Liver (tissue), 9 donors: ENCODE results near the gene LGALS14. TPM values are rescaled to one million over a fixed set of nuclear protein-coding genes. Genes with fewer than 3 reads are reported as not detected.

ENCODE experiments used
- DNase-seq: peaks from one replicate; pipeline ENCODE4 v3.0.0-alpha.2; 2017; ENCODE audit warnings: low spot score
- H3K27ac ChIP-seq, 2 donors: one replicate each; pipeline ENCODE4 v1.7.0; 2013; ENCODE audit warnings: inconsistent platforms in 2 of 2, low read length in 2 of 2, control low read depth in 1 of 2, low read depth in 1 of 2, mild to moderate bottlenecking in 1 of 2
- H3K27me3 ChIP-seq, 4 donors: one replicate each; pipeline versions ENCODE4 v1.6.1 to v1.7.0; 2013; ENCODE audit warnings: low read length in 3 of 4, inconsistent platforms in 1 of 4, mild to moderate bottlenecking in 1 of 4, moderate library complexity in 1 of 4; ENCODE audit not compliant: control insufficient read depth in 4 of 4, insufficient read depth in 4 of 4
- H3K36me3 ChIP-seq, 4 donors: one replicate each; pipeline versions ENCODE4 v1.6.1 to v1.7.0; 2013; ENCODE audit warnings: low read length in 3 of 4, mild to moderate bottlenecking in 3 of 4, low read depth in 1 of 4, moderate library complexity in 1 of 4; ENCODE audit not compliant: control insufficient read depth in 4 of 4, insufficient read depth in 3 of 4
- H3K4me1 ChIP-seq, 4 donors: one replicate each; pipeline versions ENCODE4 v1.6.1 to v1.7.0; 2013; ENCODE audit warnings: low read length in 3 of 4, mild to moderate bottlenecking in 3 of 4, moderate library complexity in 1 of 4; ENCODE audit not compliant: control insufficient read depth in 4 of 4, insufficient read depth in 4 of 4
- H3K4me3 ChIP-seq, 3 donors: one replicate each; pipeline versions ENCODE4 v1.6.1 to v1.7.0; 2013; ENCODE audit warnings: low read length in 3 of 3, control low read depth in 1 of 3, low read depth in 1 of 3, mild to moderate bottlenecking in 1 of 3
- H3K9ac ChIP-seq, 2 donors: one replicate each; pipeline ENCODE4 v1.7.0; 2013; ENCODE audit warnings: low read length in 2 of 2, mild to moderate bottlenecking in 2 of 2, moderate library complexity in 2 of 2, control low read depth in 1 of 2, low read depth in 1 of 2
- H3K9me3 ChIP-seq, 4 donors: one replicate each; pipeline versions ENCODE4 v1.6.1 to v1.7.0; 2013; ENCODE audit warnings: low read length in 3 of 4; ENCODE audit not compliant: control insufficient read depth in 4 of 4
- ATF3 ChIP-seq: IDR thresholded peaks from 2 replicates; pipeline ENCODE4 v1.6.1; 2016; ENCODE audit warnings: antibody characterized with exemption
- CTCF ChIP-seq: fragments of 150-350 bp; IDR thresholded peaks from 2 replicates; pipeline ENCODE4 v1.5.1; 2017; ENCODE audit warnings: improper control_type of control experiment, low read depth, low read length; ENCODE audit not compliant: missing input control
- EGR1 ChIP-seq, 2 donors: IDR thresholded peaks; 2 replicates each; pipeline ENCODE4 v1.6.1; 2016 to 2018; ENCODE audit warnings: antibody characterized with exemption in 2 of 2, low read depth in 2 of 2
- FOXA1 ChIP-seq: IDR thresholded peaks from 2 replicates; pipeline ENCODE4 v1.6.1; 2016; ENCODE audit warnings: antibody characterized with exemption
- FOXA2 ChIP-seq: IDR thresholded peaks from 2 replicates; pipeline ENCODE4 v1.6.1; 2016; ENCODE audit warnings: antibody characterized with exemption
- GABPA ChIP-seq, 2 donors: IDR thresholded peaks in 1 of 2; conservative IDR thresholded peaks in 1 of 2; 2 replicates each; pipeline ENCODE4 v1.6.1; 2016; ENCODE audit warnings: antibody characterized with exemption in 2 of 2, mild to moderate bottlenecking in 1 of 2, moderate library complexity in 1 of 2
- HNF4A ChIP-seq, 2 donors: conservative IDR thresholded peaks; 2 replicates each; pipeline ENCODE4 v1.6.1; 2016; ENCODE audit warnings: antibody characterized with exemption in 2 of 2, mild to moderate bottlenecking in 2 of 2
- HNF4G ChIP-seq: IDR thresholded peaks from 2 replicates; pipeline ENCODE4 v1.6.1; 2016; ENCODE audit warnings: antibody characterized with exemption
- JUND ChIP-seq, 2 donors: IDR thresholded peaks; 2 replicates each; pipeline ENCODE4 v1.6.1; 2016; ENCODE audit warnings: antibody characterized with exemption in 2 of 2
- NR2F2 ChIP-seq: IDR thresholded peaks from 2 replicates; pipeline ENCODE4 v1.6.1; 2016; ENCODE audit warnings: antibody characterized with exemption
- RAD21 ChIP-seq, 2 donors: IDR thresholded peaks; 2 replicates each; pipeline ENCODE4 v1.6.1; 2016; ENCODE audit warnings: antibody characterized with exemption in 2 of 2, mild to moderate bottlenecking in 2 of 2
- RXRA ChIP-seq, 2 donors: IDR thresholded peaks; 2 replicates each; pipeline ENCODE4 v1.6.1; 2017 to 2018; ENCODE audit warnings: antibody characterized with exemption in 2 of 2, mild to moderate bottlenecking in 1 of 2
- SP1 ChIP-seq: IDR thresholded peaks from 2 replicates; pipeline ENCODE4 v1.6.1; 2018; ENCODE audit warnings: antibody characterized with exemption, mild to moderate bottlenecking
- TAF1 ChIP-seq: conservative IDR thresholded peaks from 2 replicates; pipeline ENCODE4 v1.6.1; 2016; ENCODE audit warnings: antibody characterized with exemption, mild to moderate bottlenecking
- YY1 ChIP-seq: IDR thresholded peaks from 2 replicates; pipeline ENCODE4 v1.6.1; 2016; ENCODE audit warnings: antibody characterized with exemption, mild to moderate bottlenecking
- ZBTB33 ChIP-seq: IDR thresholded peaks from 2 replicates; pipeline ENCODE4 v1.6.1; 2016; ENCODE audit warnings: antibody characterized with exemption
- WGBS: extraction: QIAGEN DNeasy Blood & Tissue Kit; methylation state at CpG from one replicate; pipeline ENCODE4 v1.1.7; 2013; 5-methylcytosine and 5-hydroxymethylcytosine counted together
- polyA plus RNA-seq, 2 donors: library from polyadenylated mRNA; stranded (reverse) in 1 of 2; unstranded in 1 of 2; fragments of 200-250 nt in 1 of 2; fragments of >200 nt in 1 of 2; fragmentation: Nextera tagmentation in 1 of 2; extraction: Ambion mirVana in 1 of 2; gene quantifications; one replicate each; pipeline versions ENCODE4 v1.2.1 to v1.2.3, GENCODE V29; 2013 to 2015
- total RNA-seq, 2 donors: library from RNA; depleted of rRNA; stranded (reverse); fragments of >200 nt; gene quantifications; one replicate each; pipeline ENCODE4 v1.2.3, GENCODE V29; 2014
- TF ChIP-seq, protein P1 (sequence below): IDR thresholded peaks from 2 replicates; pipeline ENCODE4 v1.6.1; 2016; ENCODE audit warnings: antibody characterized with exemption, mild to moderate bottlenecking
- TF ChIP-seq, protein P2 (sequence below): IDR thresholded peaks from 2 replicates; pipeline ENCODE4 v1.6.1; 2016; ENCODE audit warnings: antibody characterized with exemption
- donor health status: healthy.
- donor health status: healthy.
- donor health status: healthy.
- donor health status: healthy.
- donor health status: healthy.

Gene LGALS14
- total and polyA plus RNA-seq, 4 donors: not detected

DNA sequence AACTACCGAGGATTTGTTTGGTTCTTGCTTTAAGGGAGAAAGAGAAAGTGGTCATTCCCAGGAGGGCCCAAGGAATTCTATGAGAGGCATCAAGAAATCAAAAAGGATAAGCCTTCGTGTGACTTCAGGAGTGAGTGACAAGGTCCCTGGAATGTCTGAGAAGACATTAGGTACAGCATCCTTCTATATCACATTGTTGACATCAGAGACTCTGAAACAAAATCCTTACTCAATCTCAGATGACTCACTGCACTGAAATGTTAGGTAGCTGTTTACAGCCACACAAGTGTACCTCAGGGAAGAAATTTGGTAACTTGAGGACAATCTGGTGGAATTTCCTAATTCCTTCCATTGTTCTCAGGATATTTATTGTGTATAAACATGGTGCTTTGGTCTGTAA is 7.9 kb upstream of the LGALS14 start:
- Histone ChIP-seq H3K9ac (no peak overlapping the region), H3K4me1 (no peaks in the 10 kb centered on the region), H3K27ac (no peak overlapping the region), H3K27me3 (peaks cover 0 to 9% (median under 1%) of the 10 kb centered on the region in 4 donors), H3K9me3 (no peaks in the 10 kb centered on the region), H3K36me3 (no peaks in the 10 kb centered on the region), H3K4me3 (no peak overlapping the region)
- WGBS: 69% methylated on average over 2 of the region's 2 CpGs
- no peak for DNase-seq
- no peak for TF ChIP-seq YY1
- no peak for TF ChIP-seq HNF4A (conservative IDR thresholded peaks at IDR 0.05)
- no peak for TF ChIP-seq TAF1
- no peak for TF ChIP-seq RXRA (IDR thresholded peaks at IDR 0.05)
- TF ChIP-seq SP1: no peak
- TF ChIP-seq GABPA (IDR thresholded peaks at IDR 0.05 in 1 of 2, conservative IDR thresholded peaks at IDR 0.05 in 1 of 2): no peak
- TF ChIP-seq ZBTB33: no peak
- no peak for TF ChIP-seq JUND (IDR thresholded peaks at IDR 0.05)
- no peak for TF ChIP-seq EGR1 (IDR thresholded peaks at IDR 0.05; ENCODE audit: low read depth in 2 of 2)
- TF ChIP-seq ATF3: no peak
- TF ChIP-seq HNF4G: no peak
- no peak for TF ChIP-seq FOXA2
- TF ChIP-seq FOXA1: no peak
- no peak for TF ChIP-seq CTCF
- TF ChIP-seq, protein P1, sequence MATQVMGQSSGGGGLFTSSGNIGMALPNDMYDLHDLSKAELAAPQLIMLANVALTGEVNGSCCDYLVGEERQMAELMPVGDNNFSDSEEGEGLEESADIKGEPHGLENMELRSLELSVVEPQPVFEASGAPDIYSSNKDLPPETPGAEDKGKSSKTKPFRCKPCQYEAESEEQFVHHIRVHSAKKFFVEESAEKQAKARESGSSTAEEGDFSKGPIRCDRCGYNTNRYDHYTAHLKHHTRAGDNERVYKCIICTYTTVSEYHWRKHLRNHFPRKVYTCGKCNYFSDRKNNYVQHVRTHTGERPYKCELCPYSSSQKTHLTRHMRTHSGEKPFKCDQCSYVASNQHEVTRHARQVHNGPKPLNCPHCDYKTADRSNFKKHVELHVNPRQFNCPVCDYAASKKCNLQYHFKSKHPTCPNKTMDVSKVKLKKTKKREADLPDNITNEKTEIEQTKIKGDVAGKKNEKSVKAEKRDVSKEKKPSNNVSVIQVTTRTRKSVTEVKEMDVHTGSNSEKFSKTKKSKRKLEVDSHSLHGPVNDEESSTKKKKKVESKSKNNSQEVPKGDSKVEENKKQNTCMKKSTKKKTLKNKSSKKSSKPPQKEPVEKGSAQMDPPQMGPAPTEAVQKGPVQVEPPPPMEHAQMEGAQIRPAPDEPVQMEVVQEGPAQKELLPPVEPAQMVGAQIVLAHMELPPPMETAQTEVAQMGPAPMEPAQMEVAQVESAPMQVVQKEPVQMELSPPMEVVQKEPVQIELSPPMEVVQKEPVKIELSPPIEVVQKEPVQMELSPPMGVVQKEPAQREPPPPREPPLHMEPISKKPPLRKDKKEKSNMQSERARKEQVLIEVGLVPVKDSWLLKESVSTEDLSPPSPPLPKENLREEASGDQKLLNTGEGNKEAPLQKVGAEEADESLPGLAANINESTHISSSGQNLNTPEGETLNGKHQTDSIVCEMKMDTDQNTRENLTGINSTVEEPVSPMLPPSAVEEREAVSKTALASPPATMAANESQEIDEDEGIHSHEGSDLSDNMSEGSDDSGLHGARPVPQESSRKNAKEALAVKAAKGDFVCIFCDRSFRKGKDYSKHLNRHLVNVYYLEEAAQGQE: no peak
- TF ChIP-seq, protein P2, sequence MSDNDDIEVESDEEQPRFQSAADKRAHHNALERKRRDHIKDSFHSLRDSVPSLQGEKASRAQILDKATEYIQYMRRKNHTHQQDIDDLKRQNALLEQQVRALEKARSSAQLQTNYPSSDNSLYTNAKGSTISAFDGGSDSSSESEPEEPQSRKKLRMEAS: no peak
- TF ChIP-seq RAD21 (IDR thresholded peaks at IDR 0.05): no peak
- TF ChIP-seq NR2F2: no peak
